BJ (cell line): Measurements from ENCODE around the gene MACROH2A1. TPM values are rescaled to one million over a fixed set of nuclear protein-coding genes. Genes with fewer than 3 reads are reported as not detected.
A peak's percentile ranks its signal among the peaks of the same experiment; 100 is the strongest.

Experiments
- CTCF ChIA-PET: fragments of 350-600 bp; formaldehyde crosslinking; extraction: SDS; loops from one replicate; lab custom pipeline; 2021; ENCODE audit warnings: antibody characterized with exemption, inconsistent platforms; lab: Yijun Ruan, JAX
- POLR2A ChIA-PET: fragments of 300-600 bp; sonication (Branson Sonifier 250); formaldehyde crosslinking; extraction: SDS; loops from one replicate; lab custom pipeline; 2021; ENCODE audit warnings: antibody characterized with exemption; lab: Charles Lee
- DNase-seq: peaks from one replicate; pipeline ENCODE4 v3.0.0-alpha.2; 2011; ENCODE audit warnings: low read depth
- H3K27me3 ChIP-seq: 2 replicates; pipeline ENCODE4 v1.6.0; 2011; ENCODE audit warnings: low read length; ENCODE audit not compliant: control insufficient read depth, insufficient read depth
- H3K36me3 ChIP-seq: 2 replicates; pipeline ENCODE4 v1.5.1; 2011; ENCODE audit warnings: low read length; ENCODE audit not compliant: control insufficient read depth, insufficient read depth
- H3K4me3 ChIP-seq: 2 replicates; pipeline ENCODE4 v1.5.1; 2011; ENCODE audit warnings: low read depth, mild to moderate bottlenecking, control low read depth, low read length
- CTCF ChIP-seq: IDR thresholded peaks from 2 replicates; pipeline ENCODE4 v1.5.1; 2011; ENCODE audit warnings: low read depth, mild to moderate bottlenecking, control low read depth, inconsistent platforms, low read length, moderate library complexity; ENCODE audit not compliant: insufficient read depth
- polyA plus RNA-seq: library from polyadenylated mRNA; depleted of rRNA; stranded (reverse); fragments of >200 nt; gene quantifications from 2 replicates; pipeline ENCODE4 v1.2.3, GENCODE V29; 2011

MACROH2A1 gene
- polyA plus RNA-seq, 1 experiment, result 96.0 TPM

GRCh38 chr5:135405082-135405481 is 6.1 kb upstream of the MACROH2A1 start:
- Histone ChIP-seq H3K4me3 (no peak overlapping the region), H3K27me3 (no peaks in the 10 kb centered on the region), H3K36me3 (no peaks in the 10 kb centered on the region)
- ChIA-PET CTCF (interaction anchor here (1.6 kb wide), 1 partner anchor 21 kb away, joined by 6 read pairs; no protein-coding TSS in a partner anchor), POLR2A (no interaction called here)
- DNase-seq, result no peak
- TF ChIP-seq CTCF, result no peak

GRCh38 chr5:135402031-135402430 is 3.0 kb upstream of the MACROH2A1 start:
- no peak for TF ChIP-seq CTCF
- H3K36me3 ChIP-seq, result no peaks in the 10 kb centered on the region
- CTCF ChIA-PET, result interaction anchor here (0.6 to 2.1 kb wide), 5 partner anchors 8 to 46 kb away, joined by 3 to 8 read pairs (median 4); no protein-coding TSS in a partner anchor
- DNase-seq, result no peak
- no peak overlapping the region for H3K4me3 ChIP-seq
- POLR2A ChIA-PET, result no interaction called here
- no peaks in the 10 kb centered on the region for H3K27me3 ChIP-seq

- POLR2A ChIA-PET, result no interaction called here
- TF ChIP-seq CTCF, result no peak
- Histone ChIP-seq H3K36me3 (no peaks in the 10 kb centered on the region), H3K4me3 (no peak overlapping the region), H3K27me3 (no peaks in the 10 kb centered on the region)
- CTCF ChIA-PET, result interaction anchor here (2.1 kb wide), 1 partner anchor 25 kb away, joined by 8 read pairs; no protein-coding TSS in a partner anchor
- no peak for DNase-seq
These were observed 1.8 kb upstream of the MACROH2A1 start for GRCh38 chr5:135400866-135401265.

GRCh38 chr5:135399794-135400542 is 937 bp upstream of the MACROH2A1 start:
- Histone ChIP-seq H3K4me3 (peak overlapping the region; percentile 79), H3K36me3 (no peaks in the 10 kb centered on the region), H3K27me3 (no peaks in the 10 kb centered on the region)
- ChIA-PET CTCF (no interaction called here), POLR2A (no interaction called here)
- TF ChIP-seq CTCF, result no peak
- DNase-seq, result no peak

- DNase-seq, result no peak
- Histone ChIP-seq H3K4me3 (peak overlapping the region; percentile 79), H3K36me3 (no peaks in the 10 kb centered on the region), H3K27me3 (no peaks in the 10 kb centered on the region)
- no peak for TF ChIP-seq CTCF
- CTCF ChIA-PET, result interaction anchor here (1.1 kb wide), 1 partner anchor 168 kb away, joined by 3 read pairs; no protein-coding TSS in a partner anchor
- POLR2A ChIA-PET, result no interaction called here
These were observed 724 bp downstream of the MACROH2A1 start for GRCh38 chr5:135398160-135398854.
